ENCODE results near the gene SYT7. TPM values are rescaled to one million over a fixed set of nuclear protein-coding genes. Genes with fewer than 3 reads are reported as not detected.
A peak's percentile ranks its signal among the peaks of the same experiment; 100 is the strongest.

SYT7 gene
- total and polyA plus RNA-seq, 3 donors from 2014 or later: 5.9 to 9.0 (median 8.7) TPM

DNA sequence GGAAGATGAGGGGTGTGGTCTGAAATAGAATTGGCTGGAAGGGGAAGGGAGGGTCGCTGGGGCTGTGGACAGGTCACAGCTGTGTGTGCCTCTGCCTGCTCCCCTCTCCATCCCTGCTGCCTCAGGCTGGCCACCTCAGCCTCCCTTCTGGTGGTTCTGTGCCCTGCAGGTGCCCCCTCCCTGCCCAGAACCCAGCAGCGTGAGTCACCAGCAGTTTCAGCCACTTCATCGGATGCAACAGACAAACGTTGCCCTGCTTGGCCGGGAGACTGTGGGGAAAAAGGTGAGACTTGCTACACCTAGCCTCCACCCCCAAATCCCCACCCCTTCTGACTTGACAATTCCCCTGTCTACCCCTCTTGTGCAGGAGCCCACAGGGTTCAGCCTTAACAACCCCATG lies 94.1 kb downstream of the SYT7 start:
- Histone ChIP-seq H3K36me3 (ENCODE audit: low read depth, missing control alignments) (no peaks in the 10 kb centered on the region), H3K4me1 (peaks cover 28% of the 10 kb centered on the region), H3K9me3 (no peaks in the 10 kb centered on the region), H3K27ac (no peak overlapping the region), H3K4me3 (no peak overlapping the region), H3K27me3 (no peaks in the 10 kb centered on the region)
- DNase-seq: no peak
- intact Hi-C loops (cut with DNase I; ENCODE audit: low total_unique reads): loop anchor here (10.0 kb wide), 1 partner anchor 148 kb away; no protein-coding TSS in a partner anchor
- TF ChIP-seq, protein P1, sequence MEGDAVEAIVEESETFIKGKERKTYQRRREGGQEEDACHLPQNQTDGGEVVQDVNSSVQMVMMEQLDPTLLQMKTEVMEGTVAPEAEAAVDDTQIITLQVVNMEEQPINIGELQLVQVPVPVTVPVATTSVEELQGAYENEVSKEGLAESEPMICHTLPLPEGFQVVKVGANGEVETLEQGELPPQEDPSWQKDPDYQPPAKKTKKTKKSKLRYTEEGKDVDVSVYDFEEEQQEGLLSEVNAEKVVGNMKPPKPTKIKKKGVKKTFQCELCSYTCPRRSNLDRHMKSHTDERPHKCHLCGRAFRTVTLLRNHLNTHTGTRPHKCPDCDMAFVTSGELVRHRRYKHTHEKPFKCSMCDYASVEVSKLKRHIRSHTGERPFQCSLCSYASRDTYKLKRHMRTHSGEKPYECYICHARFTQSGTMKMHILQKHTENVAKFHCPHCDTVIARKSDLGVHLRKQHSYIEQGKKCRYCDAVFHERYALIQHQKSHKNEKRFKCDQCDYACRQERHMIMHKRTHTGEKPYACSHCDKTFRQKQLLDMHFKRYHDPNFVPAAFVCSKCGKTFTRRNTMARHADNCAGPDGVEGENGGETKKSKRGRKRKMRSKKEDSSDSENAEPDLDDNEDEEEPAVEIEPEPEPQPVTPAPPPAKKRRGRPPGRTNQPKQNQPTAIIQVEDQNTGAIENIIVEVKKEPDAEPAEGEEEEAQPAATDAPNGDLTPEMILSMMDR (IDR thresholded peaks at IDR 0.05): no peak
- TF ChIP-seq POLR2A (IDR thresholded peaks at IDR 0.05): no peak
- WGBS, 2 donors: 92 to 94% methylated on average over 5 of the region's 5 CpGs

DNA sequence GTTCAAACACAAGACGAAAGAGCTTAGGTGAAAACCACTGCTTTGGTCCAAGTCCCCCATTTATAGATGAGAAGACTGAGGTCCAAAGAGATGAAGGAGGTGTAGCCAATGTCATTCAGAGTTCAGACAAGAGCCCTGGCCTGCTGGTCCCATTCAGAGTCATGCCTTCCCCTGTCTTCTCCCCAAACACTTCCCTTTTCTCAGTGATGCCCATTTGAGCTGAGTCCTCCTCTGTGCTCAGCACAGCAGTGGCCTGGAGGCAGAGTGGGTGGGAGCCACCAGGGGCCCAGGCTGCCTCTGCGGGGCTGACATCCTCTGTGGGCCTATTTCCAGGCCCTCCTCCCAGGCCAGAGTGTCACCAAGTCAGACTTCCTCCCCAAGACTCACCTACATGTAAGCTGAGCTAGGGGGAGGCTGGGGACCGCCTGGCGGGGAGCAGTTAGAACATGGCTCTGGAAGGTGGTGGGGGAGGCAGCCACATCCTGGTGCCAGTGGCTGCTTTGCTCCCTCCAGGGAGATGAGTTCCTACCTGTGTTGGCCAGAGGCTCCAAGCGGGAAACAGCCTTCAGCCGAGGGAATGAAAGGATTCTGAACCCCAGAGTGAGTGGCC lies 94.8 kb downstream of the SYT7 start:
- intact Hi-C loops (cut with DNase I; ENCODE audit: low total_unique reads): loop anchor here (10.0 kb wide), 1 partner anchor 149 kb away; no protein-coding TSS in a partner anchor
- no peaks in the 10 kb centered on the region for H3K27me3 ChIP-seq
- H3K36me3 ChIP-seq (ENCODE audit: low read depth, missing control alignments): no peaks in the 10 kb centered on the region
- H3K4me3 ChIP-seq: no peak overlapping the region
- H3K27ac ChIP-seq: no peak overlapping the region
- peaks cover 28% of the 10 kb centered on the region for H3K4me1 ChIP-seq
- no peak for DNase-seq
- WGBS, 2 donors: 92 to 96% methylated on average over 4 to 6 of the region's 6 CpGs
- no peaks in the 10 kb centered on the region for H3K9me3 ChIP-seq
- TF ChIP-seq, protein P1 (IDR thresholded peaks at IDR 0.05): no peak
- TF ChIP-seq POLR2A (IDR thresholded peaks at IDR 0.05): no peak

DNA sequence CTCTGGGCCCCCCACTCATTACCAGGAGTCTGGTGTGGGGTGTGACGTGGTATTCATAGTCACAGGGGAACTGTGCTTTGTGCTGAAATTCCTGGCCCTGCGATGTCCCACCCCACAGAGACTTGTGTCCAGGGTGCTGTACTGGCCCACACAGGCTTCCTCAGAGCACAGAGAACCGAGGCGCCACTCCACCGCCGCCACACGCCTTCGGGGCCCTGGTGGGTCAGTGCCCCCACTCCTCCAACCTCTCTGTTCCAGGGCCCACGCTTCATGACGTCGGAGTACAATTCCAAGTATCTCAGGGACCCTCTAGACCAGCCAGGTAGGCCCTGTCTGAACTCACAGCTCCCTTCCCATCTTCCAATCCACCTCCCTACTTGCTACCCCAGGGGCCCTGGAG lies 95.8 kb downstream of the SYT7 start:
- no peak overlapping the region for H3K27ac ChIP-seq
- DNase-seq: no peak
- 94% methylated on average over 11 of the region's 11 CpGs for WGBS, 2 donors
- H3K4me3 ChIP-seq: no peak overlapping the region
- peaks cover 23% of the 10 kb centered on the region for H3K4me1 ChIP-seq
- intact Hi-C loops (cut with DNase I; ENCODE audit: low total_unique reads): loop anchor here (10.0 kb wide), 1 partner anchor 150 kb away; no protein-coding TSS in a partner anchor
- TF ChIP-seq, protein P1 (IDR thresholded peaks at IDR 0.05): no peak
- no peak for TF ChIP-seq POLR2A (IDR thresholded peaks at IDR 0.05)
- no peaks in the 10 kb centered on the region for H3K27me3 ChIP-seq
- no peaks in the 10 kb centered on the region for H3K36me3 ChIP-seq (ENCODE audit: low read depth, missing control alignments)
- H3K9me3 ChIP-seq: no peaks in the 10 kb centered on the region

DNA sequence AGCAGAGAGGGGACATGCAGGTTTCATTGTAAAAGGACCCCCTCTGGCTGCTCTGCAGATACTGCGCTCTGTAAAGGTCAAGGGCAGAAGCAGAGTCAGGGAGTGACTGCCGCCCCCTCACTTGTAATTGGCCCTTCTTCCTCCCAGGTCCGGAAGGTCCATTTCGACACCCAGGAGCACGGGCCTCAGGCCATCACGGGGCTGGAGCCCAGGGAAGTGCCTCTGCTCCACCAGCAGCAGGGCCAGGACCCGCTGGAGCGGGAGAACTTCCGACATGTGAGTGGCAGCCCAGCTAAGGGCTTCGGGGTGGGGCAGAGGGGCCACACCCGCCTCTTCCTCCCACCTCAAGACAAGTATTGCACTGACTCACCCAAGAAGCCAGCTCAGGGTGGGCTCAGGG lies 96.3 kb downstream of the SYT7 start:
- intact Hi-C loops (cut with DNase I; ENCODE audit: low total_unique reads): loop anchor here (10.0 kb wide), 1 partner anchor 150 kb away; no protein-coding TSS in a partner anchor
- no peaks in the 10 kb centered on the region for H3K36me3 ChIP-seq (ENCODE audit: low read depth, missing control alignments)
- no peak overlapping the region for H3K27ac ChIP-seq
- TF ChIP-seq POLR2A (IDR thresholded peaks at IDR 0.05): no peak
- TF ChIP-seq, protein P1 (IDR thresholded peaks at IDR 0.05): no peak
- 64 to 67% methylated on average over 4 to 11 of the region's 11 CpGs for WGBS, 2 donors
- H3K27me3 ChIP-seq: no peaks in the 10 kb centered on the region
- H3K9me3 ChIP-seq: no peaks in the 10 kb centered on the region
- H3K4me1 ChIP-seq: peaks cover 18% of the 10 kb centered on the region
- no peak overlapping the region for H3K4me3 ChIP-seq
- DNase-seq: no peak

DNA sequence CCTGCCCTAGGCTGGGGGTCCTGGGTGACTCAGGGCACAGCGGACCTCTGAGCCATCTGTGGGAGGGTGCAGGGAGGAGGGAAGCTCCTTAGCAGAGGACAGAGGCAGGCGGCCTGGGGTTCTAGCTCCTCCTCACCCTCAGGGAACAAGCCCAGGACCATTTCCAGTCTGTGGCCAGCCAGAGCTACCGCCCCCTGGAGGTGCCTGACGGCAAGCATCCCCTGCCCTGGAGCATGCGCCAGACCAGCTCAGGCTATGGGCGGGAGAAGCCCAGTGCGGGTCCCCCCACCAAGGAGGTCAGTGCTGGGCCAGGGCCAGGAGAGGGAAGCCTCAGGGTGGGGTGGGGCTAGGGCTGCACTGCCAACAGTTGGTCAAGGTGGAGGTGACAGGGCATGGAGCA lies 98.4 kb downstream of the SYT7 start:
- Histone ChIP-seq H3K36me3 (ENCODE audit: low read depth, missing control alignments) (no peaks in the 10 kb centered on the region), H3K27me3 (no peaks in the 10 kb centered on the region), H3K9me3 (no peaks in the 10 kb centered on the region), H3K4me1 (peaks cover 13% of the 10 kb centered on the region), H3K27ac (no peak overlapping the region), H3K4me3 (no peak overlapping the region)
- DNase-seq: no peak
- TF ChIP-seq, protein P1 (IDR thresholded peaks at IDR 0.05): peak in 2 of 3 experiments; percentile 6 to 24
- no peak for TF ChIP-seq POLR2A (IDR thresholded peaks at IDR 0.05)
- intact Hi-C loops (cut with DNase I; ENCODE audit: low total_unique reads): loop anchor here (10.0 kb wide), 1 partner anchor 152 kb away; no protein-coding TSS in a partner anchor
- 86% methylated on average over 7 of the region's 7 CpGs; no CpG with 5 or more reads in 1 of the 2 donors for WGBS, 2 donors

Measured in testis (tissue), 3 donors.